Measurements from ENCODE around the gene RWDD3.

- TF ChIP-seq TAF1 (IDR thresholded peaks at IDR 0.05; ENCODE audit: low read depth, low read length) (no peak), POLR2AphosphoS5 (IDR thresholded peaks at IDR 0.05; ENCODE audit: low read depth, low read length) (no peak)
Measured at GRCh38 chr1:95237981-95238703, 4.1 kb downstream of the RWDD3 start.

Measured in GM12891 (cell line).